Activated naive CD8-positive, alpha-beta T cell (primary cell): Measurements from ENCODE around the gene WDR46.

Experiments
- H3K27ac Mint-ChIP-seq: one replicate; pipeline ENCODE4 v1.8.0; 2021; ENCODE audit warnings: mixed read lengths
- H3K27me3 Mint-ChIP-seq: one replicate; pipeline ENCODE4 v1.8.0; 2021; ENCODE audit warnings: mixed read lengths
- H3K36me3 Mint-ChIP-seq: one replicate; pipeline ENCODE4 v1.8.0; 2021; ENCODE audit warnings: mixed read lengths
- H3K4me1 Mint-ChIP-seq: one replicate; pipeline ENCODE4 v1.8.0; 2021; ENCODE audit warnings: low read depth, mixed read lengths
- H3K4me3 Mint-ChIP-seq: one replicate; pipeline ENCODE4 v1.8.0; 2021; ENCODE audit warnings: mild to moderate bottlenecking, mixed read lengths
- H3K9me3 Mint-ChIP-seq: one replicate; pipeline ENCODE4 v1.8.0; 2021; ENCODE audit warnings: low read depth, mixed read lengths

WDR46 gene

DNA sequence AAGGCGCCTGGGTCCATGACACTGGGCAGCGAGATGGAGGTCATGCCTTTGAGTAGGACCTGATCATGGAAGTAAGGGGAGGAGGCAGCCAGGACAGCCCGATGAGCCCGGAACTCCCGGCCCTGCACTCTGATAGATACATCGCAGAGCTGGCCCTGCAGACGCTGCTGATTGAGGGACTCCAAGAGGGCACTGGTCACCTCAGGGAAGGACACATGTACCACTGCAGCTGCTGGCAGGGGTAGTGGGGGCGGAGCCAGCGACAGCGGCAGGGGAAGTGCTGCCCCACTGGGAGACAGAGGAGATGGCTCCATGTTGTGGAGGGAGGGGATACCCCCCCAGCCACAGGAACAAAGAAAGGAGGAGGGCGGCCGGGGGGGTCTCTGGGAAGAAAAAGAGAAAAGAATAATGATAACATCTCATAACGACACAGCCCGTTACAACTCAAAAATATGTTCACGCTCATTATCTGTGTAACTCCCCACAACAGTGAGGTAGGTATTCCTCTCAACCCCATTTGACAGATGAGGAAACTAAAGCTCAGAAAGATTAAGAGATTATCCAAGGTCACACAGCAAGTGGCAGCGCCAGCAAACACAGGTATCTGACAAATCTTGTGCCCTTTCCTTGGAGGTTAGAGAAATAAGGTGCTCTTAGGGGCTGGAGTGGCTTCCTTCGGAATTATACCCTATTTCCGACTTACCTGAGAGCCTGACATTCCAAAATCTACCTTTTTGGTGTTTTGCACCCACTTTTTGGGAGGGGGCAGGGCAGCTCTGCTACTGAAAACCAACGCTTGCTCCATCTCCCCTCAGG lies 27.8 kb upstream of the WDR46 start:
- peaks cover 68% of the 10 kb centered on the region for H3K4me1 Mint-ChIP-seq
- peaks cover 3% of the 10 kb centered on the region for H3K36me3 Mint-ChIP-seq

DNA sequence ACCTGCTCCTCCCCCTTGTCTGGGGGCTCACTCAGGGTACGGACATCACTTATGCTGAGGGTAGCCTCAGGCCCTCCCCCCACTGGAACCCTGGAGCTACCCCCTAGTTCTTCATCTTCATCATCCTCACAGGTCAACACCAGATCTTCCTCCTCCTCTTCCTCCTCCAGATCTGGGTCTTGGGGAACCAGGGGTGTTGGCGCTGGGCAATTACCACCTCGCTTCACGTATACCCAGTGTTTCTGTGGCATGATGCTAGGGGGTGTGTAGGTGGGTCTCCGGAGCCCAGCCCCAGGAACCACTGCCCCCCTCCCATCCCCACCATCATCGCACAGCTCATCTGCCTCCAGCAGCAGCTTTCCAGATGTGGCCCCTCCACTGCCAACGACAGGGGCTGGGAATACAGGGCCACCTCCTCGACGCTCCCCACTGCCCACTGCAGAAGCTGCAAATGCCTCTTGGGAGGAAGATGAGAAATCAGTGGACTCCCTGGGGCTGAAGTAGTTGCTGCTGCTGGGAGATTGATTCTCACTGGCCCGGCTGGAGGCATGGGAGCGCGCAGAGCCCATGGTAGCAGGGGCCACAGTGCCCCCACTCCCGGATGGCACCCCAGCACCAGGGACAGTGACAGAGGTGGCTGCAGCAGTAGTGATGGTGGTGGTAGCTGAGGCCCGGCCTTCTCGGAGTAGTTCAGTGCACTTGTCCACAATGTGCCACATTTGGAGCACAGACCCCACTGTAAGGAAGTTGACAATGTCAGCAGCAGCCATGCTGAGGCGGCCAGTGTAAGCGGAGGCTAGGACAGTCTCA lies 27.0 kb upstream of the WDR46 start:
- H3K4me1 Mint-ChIP-seq, result peaks cover 67% of the 10 kb centered on the region
- H3K9me3 Mint-ChIP-seq, result no peaks in the 10 kb centered on the region

More for the DNA sequence above, 27.8 kb upstream of the WDR46 start:
- no peaks in the 10 kb centered on the region for H3K27me3 Mint-ChIP-seq
- peak overlapping the region; percentile 80 for H3K4me3 Mint-ChIP-seq
- H3K9me3 Mint-ChIP-seq, result no peaks in the 10 kb centered on the region
- peak overlapping the region; percentile 50 for H3K27ac Mint-ChIP-seq

DNA sequence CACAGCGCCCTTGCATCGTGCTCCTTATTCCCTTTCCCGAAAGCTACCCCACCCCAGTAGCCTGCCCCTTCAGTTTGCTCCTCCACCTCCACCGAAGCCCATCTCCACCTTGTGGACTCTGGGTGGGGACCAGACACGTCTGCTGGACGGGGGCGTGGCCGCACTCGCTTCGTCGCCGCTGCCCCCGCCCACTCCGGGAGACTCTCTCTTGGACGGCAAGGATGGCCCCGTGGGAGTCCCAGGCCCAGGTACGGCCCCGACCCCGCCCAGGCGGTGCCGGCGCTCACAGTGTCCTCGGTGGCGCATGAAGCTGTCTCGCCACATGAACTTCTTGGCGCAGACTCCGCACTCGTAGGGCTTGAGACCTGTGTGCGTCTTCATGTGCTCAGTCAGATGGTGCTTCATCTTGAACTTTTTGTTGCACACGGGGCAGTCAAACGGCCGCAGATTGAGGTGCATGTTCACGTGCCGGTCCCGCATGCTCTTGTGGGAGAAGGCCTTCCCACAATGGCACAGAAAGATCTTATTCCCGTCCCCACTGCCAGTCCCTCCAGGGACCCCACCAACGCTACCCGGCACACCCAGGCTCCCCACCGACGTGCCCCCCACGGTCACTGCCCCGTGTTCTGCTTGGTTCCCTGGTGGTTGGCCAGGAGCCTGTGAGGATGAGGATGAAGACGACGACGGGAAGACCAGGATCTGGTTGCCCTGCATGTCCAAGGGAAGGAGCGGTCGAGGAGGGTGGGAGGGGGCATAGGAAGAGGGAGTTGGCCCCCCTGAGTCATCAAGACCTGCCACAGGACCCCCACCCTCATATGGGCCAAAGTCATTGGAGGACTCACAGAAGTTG lies 26.1 kb upstream of the WDR46 start:
- no peaks in the 10 kb centered on the region for H3K27me3 Mint-ChIP-seq
- H3K9me3 Mint-ChIP-seq, result no peaks in the 10 kb centered on the region
- H3K4me1 Mint-ChIP-seq, result peaks cover 64% of the 10 kb centered on the region
- peak overlapping the region; percentile 97 for H3K27ac Mint-ChIP-seq
- peaks cover 3% of the 10 kb centered on the region for H3K36me3 Mint-ChIP-seq
- H3K4me3 Mint-ChIP-seq, result peak overlapping the region; percentile 97

More for the DNA sequence above, 27.0 kb upstream of the WDR46 start:
- Mint-ChIP-seq H3K27ac (peak overlapping the region; percentile 46), H3K4me3 (peak overlapping the region; percentile 97), H3K36me3 (peaks cover 3% of the 10 kb centered on the region), H3K27me3 (no peaks in the 10 kb centered on the region)

DNA sequence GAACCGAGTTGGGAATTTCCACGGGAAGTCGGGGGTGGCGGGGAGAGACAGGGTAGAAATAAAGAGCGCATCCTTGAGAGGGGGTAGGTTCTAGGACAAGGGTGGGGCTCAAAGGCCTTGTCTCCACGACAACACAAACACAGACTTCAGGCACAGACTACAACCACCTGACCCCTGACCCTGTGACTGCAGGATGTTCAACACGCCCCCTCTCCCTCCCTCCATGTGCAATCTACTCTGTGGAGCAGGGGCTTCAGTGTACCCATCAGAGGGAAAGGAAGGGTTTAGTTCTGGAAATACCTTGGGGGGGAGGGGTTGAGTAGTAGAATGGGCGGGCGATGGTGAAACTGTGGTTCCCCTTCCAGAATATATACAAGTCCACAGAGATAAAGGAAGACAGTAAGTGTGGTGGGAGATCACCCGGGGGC lies 25.5 kb upstream of the WDR46 start:
- H3K27ac Mint-ChIP-seq, result peak overlapping the region; percentile 97
- H3K27me3 Mint-ChIP-seq, result no peaks in the 10 kb centered on the region
- H3K4me3 Mint-ChIP-seq, result peak overlapping the region; percentile 97
- H3K9me3 Mint-ChIP-seq, result no peaks in the 10 kb centered on the region
- H3K36me3 Mint-ChIP-seq, result peaks cover 3% of the 10 kb centered on the region
- peaks cover 60% of the 10 kb centered on the region for H3K4me1 Mint-ChIP-seq

DNA sequence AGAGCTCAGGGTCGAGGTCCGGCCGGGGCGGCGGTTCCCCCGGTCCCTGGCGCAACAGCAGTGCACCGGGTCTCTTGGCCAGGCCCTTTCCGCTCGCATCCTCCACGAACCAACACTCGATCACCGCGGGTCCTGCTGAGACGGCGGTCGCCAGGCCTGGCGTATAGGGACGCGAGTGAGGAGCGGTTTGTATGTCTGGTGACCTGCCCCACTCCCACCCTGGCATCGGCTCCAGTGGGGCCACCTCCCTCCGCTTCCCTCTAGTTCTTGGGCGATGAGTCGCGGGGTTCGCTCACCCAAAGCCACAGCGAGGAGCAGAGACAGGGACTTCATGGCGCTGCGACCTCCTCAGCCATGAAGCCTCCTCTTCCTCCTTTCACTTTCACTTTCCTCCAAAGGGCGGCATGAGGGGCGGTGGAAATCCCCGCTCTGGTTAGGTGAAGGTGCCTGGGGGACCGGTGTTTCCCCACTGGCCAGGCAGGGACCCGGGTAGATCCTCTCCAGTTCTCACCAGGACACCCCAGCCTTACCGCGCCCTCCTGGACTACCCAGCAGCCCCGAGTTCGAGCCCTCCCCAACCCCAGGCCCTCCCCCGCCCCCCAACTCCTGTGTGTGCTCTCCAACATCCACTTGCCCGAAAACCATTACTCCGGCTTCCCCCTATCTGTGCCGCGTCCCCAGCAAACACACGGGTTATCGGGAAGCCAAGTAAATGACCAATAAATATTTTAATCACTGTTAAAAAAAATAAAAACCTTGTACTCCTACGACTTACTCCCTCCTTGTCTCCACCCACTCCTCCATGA lies 24.9 kb upstream of the WDR46 start, which contains the start of gene TAPBP:
TSS of gene TAPBP (minus strand) at position 370 of the 806 bp plus-strand sequence. CDS start at position 333, 37 bp downstream.
- H3K4me1 Mint-ChIP-seq, result peaks cover 56% of the 10 kb centered on the region
- H3K4me3 Mint-ChIP-seq, result peak within 1 kb of the TSS; percentile 97
- H3K36me3 Mint-ChIP-seq, result peaks cover 3% of the 10 kb centered on the region
- H3K9me3 Mint-ChIP-seq, result no peaks in the 10 kb centered on the region
- peak within 1 kb of the TSS; percentile 97 for H3K27ac Mint-ChIP-seq
- no peaks in the 10 kb centered on the region for H3K27me3 Mint-ChIP-seq

DNA sequence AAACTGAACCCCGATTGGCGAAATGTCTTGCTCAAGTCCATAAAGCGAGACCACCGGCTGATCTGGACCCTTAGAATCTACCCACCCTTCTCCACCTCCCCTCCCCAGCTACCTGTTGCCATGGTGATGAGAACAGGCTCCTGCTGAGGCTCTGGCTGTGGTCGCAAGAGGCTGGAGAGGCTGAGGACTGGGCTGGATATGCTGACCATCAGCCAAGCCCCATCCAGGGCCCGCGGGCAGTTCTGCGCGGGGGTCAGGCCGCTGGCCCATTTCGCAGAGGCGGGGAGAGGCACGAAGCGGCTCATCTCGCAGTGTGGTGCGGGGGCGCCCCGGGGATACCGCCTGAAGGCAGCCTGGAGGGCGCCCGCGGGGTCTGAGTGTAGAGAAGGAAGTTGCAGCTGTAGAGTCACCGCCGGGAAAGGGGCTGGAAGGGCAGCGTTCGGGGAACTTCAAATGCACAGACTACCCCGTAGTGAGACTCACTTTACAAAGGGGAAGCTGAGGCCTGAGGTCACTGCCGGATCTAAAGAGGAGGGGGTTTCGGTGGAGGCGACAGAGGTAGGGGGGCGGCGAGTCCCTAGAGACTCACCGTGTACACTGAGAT lies 24.2 kb upstream of the WDR46 start:
- peak overlapping the region; percentile 97 for H3K4me3 Mint-ChIP-seq
- peaks cover 56% of the 10 kb centered on the region for H3K4me1 Mint-ChIP-seq
- H3K36me3 Mint-ChIP-seq, result peaks cover 4% of the 10 kb centered on the region

DNA sequence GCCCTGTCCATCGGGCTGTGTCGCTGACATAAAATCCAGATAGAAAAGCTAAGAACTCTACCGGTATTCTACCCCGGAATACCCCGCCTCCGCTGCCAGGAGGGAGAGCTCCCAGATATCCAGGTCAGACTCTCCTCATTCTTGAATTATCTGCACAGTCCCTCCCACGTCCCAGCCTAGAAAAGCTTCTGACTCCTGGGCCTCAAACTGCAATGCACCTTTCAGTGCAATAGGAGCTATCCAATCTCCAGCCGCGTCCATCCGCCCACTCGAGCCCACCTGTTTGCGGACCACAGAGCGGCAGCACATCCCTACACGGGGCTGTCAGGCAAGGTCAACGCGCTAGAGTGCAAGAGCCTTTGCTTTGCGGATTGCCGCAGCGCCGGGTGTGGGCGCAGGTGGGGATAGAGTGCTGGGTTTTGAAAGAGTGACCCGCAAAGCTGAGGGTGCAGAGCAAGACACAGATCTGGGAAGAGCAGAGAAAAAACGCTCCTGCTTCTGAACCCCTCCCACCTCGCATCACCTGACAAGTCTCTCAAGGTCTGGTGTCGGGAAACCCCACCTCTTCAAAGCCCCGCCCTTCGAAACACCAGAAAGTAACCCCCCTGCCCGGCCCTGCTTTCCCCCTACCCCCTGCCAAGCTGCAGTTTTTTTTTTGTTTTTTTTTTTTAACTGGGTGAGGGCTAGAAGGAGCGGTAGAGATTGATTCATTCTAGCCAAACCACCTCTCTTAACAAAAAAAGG lies 23.5 kb upstream of the WDR46 start:
- peak overlapping the region; percentile 97 for H3K27ac Mint-ChIP-seq
- peak overlapping the region; percentile 97 for H3K4me3 Mint-ChIP-seq
- peaks cover 4% of the 10 kb centered on the region for H3K36me3 Mint-ChIP-seq
- peaks cover 53% of the 10 kb centered on the region for H3K4me1 Mint-ChIP-seq
- no peaks in the 10 kb centered on the region for H3K27me3 Mint-ChIP-seq
- no peaks in the 10 kb centered on the region for H3K9me3 Mint-ChIP-seq

More for the DNA sequence above, 24.2 kb upstream of the WDR46 start:
- no peaks in the 10 kb centered on the region for H3K9me3 Mint-ChIP-seq
- H3K27me3 Mint-ChIP-seq, result no peaks in the 10 kb centered on the region
- peak overlapping the region; percentile 97 for H3K27ac Mint-ChIP-seq

DNA sequence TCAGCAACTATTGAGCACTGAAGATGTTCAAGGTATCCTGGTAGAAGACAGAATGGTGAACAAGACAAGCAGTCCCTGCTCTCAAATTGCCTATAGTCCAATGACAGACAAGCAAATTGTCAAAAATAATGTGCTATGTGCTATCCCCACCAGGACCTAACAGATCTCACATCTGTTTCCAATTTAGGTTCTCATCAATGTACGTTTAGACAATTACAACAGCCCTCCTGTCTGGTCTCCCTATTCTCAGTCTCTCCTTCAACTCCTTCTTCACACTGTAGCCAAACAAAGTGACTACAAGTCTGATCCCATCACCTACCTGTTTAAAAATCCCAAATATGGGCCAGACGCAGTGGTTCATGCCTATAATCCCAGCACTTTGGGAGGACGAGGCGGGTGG lies 17.3 kb upstream of the WDR46 start:
- Mint-ChIP-seq H3K9me3 (no peaks in the 10 kb centered on the region), H3K4me3 (no peak overlapping the region), H3K36me3 (peaks cover 4% of the 10 kb centered on the region), H3K27me3 (no peaks in the 10 kb centered on the region), H3K4me1 (peaks cover 43% of the 10 kb centered on the region), H3K27ac (peak overlapping the region; percentile 17)

DNA sequence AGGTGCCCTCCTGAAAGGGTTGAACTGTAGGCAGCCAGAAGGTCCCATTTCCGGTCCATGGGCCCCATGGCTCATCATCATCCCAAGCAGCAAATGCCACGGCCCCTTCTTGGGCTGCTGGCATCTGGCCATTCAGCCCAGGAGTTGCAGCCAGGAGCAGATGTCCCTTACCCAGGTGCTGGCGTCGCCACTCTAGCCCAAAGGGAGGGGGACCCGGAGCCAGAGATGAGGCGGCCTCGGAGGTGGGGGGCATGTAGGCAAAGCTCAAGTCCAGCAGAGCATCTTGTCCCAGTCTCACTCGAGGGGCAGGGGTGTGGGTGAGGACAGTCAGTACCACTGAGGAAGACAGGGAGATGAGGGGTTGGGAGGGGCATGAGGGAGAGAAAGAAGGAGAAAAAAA lies 16.0 kb upstream of the WDR46 start:
- Mint-ChIP-seq H3K36me3 (peaks cover 4% of the 10 kb centered on the region), H3K4me3 (no peak overlapping the region), H3K27ac (no peak overlapping the region), H3K9me3 (no peaks in the 10 kb centered on the region), H3K27me3 (no peaks in the 10 kb centered on the region), H3K4me1 (peaks cover 41% of the 10 kb centered on the region)

DNA sequence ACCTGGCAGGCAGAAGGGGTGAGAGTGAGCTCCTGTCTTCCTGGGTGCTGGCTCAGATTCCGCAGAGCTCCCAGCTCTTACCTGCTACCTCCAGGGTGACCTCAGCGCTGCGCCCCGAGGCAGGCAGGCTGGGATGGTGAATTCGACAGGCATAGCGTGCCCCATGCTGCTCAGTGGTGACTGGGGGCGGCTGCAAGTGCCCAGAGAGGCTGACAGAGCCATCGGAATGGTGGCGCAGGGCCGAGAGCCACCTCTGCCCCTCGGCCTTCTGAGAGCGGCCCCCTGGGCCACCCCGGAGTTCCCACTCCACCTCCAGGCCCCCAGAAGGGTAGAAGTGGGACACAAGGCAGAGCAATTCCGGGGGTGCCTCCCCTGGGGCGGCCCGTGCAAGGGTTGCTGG lies 15.2 kb upstream of the WDR46 start:
- Mint-ChIP-seq H3K4me1 (peaks cover 47% of the 10 kb centered on the region), H3K27me3 (no peaks in the 10 kb centered on the region), H3K27ac (peak overlapping the region; percentile 83), H3K9me3 (no peaks in the 10 kb centered on the region), H3K36me3 (peaks cover 7% of the 10 kb centered on the region), H3K4me3 (no peak overlapping the region)

DNA sequence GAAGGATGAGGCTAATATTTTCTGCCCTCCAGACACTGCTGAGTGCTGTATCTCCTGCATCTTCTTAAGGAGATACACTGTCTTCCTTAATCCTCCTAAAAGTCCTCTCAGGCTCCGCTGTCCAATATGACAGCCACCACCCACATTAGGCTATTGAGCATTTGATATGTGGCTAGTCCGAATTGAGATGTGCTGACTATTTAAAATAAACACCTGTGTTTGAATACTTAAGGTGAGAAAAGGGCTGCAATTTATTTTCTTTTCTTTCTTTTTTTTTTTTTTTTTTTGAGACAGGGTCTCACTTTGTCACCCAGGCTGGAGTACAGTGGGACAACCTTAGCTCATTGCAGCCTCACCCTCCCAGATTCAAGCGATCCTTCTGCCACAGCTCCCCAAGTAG lies 12.8 kb upstream of the WDR46 start:
- H3K27ac Mint-ChIP-seq, result peak overlapping the region; percentile 67
- peaks cover 3% of the 10 kb centered on the region for H3K36me3 Mint-ChIP-seq
- no peak overlapping the region for H3K4me3 Mint-ChIP-seq
- no peaks in the 10 kb centered on the region for H3K9me3 Mint-ChIP-seq
- H3K4me1 Mint-ChIP-seq, result peaks cover 46% of the 10 kb centered on the region
- H3K27me3 Mint-ChIP-seq, result no peaks in the 10 kb centered on the region

DNA sequence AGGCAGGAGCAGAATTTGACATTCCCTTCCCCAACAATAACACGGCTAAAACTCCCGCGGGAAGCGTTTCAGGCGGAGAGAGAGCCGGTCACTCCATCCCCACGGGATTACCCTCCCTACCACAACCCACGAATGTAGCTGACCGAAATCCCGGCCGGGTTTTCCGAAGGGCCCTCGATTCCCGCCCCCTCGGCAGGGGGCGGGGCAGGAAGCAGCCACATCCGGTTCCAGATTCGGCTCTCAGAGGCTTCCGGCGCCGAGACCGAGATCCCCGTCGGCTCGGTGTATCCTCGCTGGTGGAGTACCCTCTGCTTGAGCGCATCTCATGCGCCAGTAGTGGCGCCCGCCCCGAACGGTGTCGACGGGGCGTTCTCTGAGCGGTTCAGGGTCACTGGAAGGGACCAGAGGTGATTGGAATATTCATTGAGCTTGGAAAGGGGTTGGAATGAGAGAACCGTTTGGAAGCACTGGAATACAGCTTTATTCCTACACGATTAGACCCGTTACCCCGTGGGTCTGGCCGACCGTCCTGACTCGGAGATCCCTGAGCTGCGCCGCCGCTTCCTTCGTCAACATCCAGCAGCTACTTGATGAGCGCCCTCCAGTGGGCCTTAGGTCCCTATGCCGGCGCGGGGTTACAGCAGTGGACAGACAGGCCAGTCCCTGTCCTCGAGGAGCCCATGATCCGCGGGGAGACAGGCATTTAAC lies 10.4 kb upstream of the WDR46 start:
- H3K4me3 Mint-ChIP-seq, result peak overlapping the region; percentile 98
- H3K36me3 Mint-ChIP-seq, result peaks cover 3% of the 10 kb centered on the region
- no peaks in the 10 kb centered on the region for H3K9me3 Mint-ChIP-seq
- peak overlapping the region; percentile 98 for H3K27ac Mint-ChIP-seq
- peaks cover 38% of the 10 kb centered on the region for H3K4me1 Mint-ChIP-seq
- H3K27me3 Mint-ChIP-seq, result no peaks in the 10 kb centered on the region
